ENCODE results near the gene BSN.

Gene BSN

GRCh38 chr3:49531715-49532114 is 22.6 kb upstream of the BSN start:
- Histone ChIP-seq H3K36me3 (ENCODE audit: control insufficient read depth in 2 of 2, insufficient read depth in 1 of 2, low read length in 2 of 2) (peaks cover 0 to 47% of the 10 kb centered on the region in 2 experiments; a peak in 1 of 3 replicates), H3K9me3 (ENCODE audit: control insufficient read depth, insufficient read depth, low read depth, low read length) (no peaks in the 10 kb centered on the region), H3K4me3 (ENCODE audit: low read depth, low read length) (no peak overlapping the region), H3K27ac (ENCODE audit: extremely low read depth, low read depth, low read length) (no peak overlapping the region), H3K4me1 (ENCODE audit: control insufficient read depth, insufficient read depth, low read length) (no peaks in the 10 kb centered on the region)
- CTCF ChIA-PET = interaction anchor here (0.6 kb wide), 1 partner anchor 1855 kb away, joined by 3 read pairs; no protein-coding TSS in a partner anchor
- TF ChIP-seq ZBTB7A (tag by site-specific recombination; IDR thresholded peaks at IDR 0.05; ENCODE audit: low read depth) (no peak), ZBTB1 (tag by site-specific recombination; IDR thresholded peaks at IDR 0.05) (no peak), ZNF624 (tag by site-specific recombination; IDR thresholded peaks at IDR 0.05) (no peak), ZNF26 (tag by site-specific recombination; IDR thresholded peaks at IDR 0.05) (no peak), ZNF133 (tag by site-specific recombination; IDR thresholded peaks at IDR 0.05) (no peak), GLIS1 (tag by site-specific recombination; IDR thresholded peaks at IDR 0.05) (no peak), ZIC2 (tag by site-specific recombination; IDR thresholded peaks at IDR 0.05) (no peak), ZNF266 (tag by site-specific recombination; IDR thresholded peaks at IDR 0.05; ENCODE audit: low read depth) (no peak), ZNF654 (tag by site-specific recombination; IDR thresholded peaks at IDR 0.05; ENCODE audit: low read depth) (no peak), KLF1 (tag by site-specific recombination; IDR thresholded peaks at IDR 0.05) (no peak), SCRT1 (tag by site-specific recombination; IDR thresholded peaks at IDR 0.05; ENCODE audit: borderline replicate concordance) (no peak), RBAK (tag by site-specific recombination; IDR thresholded peaks at IDR 0.05) (no peak), ATF2 (tag by site-specific recombination; IDR thresholded peaks at IDR 0.05; ENCODE audit: low read depth) (no peak), ZNF175 (tag by site-specific recombination; IDR thresholded peaks at IDR 0.05) (no peak), ZNF2 (tag by site-specific recombination; IDR thresholded peaks at IDR 0.05) (no peak), ZXDB (tag by site-specific recombination; IDR thresholded peaks at IDR 0.05) (no peak)
- TF ChIP-seq, protein P1, sequence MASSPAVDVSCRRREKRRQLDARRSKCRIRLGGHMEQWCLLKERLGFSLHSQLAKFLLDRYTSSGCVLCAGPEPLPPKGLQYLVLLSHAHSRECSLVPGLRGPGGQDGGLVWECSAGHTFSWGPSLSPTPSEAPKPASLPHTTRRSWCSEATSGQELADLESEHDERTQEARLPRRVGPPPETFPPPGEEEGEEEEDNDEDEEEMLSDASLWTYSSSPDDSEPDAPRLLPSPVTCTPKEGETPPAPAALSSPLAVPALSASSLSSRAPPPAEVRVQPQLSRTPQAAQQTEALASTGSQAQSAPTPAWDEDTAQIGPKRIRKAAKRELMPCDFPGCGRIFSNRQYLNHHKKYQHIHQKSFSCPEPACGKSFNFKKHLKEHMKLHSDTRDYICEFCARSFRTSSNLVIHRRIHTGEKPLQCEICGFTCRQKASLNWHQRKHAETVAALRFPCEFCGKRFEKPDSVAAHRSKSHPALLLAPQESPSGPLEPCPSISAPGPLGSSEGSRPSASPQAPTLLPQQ (tag by site-specific recombination; IDR thresholded peaks at IDR 0.05) = no peak
- TF ChIP-seq, protein P2, sequence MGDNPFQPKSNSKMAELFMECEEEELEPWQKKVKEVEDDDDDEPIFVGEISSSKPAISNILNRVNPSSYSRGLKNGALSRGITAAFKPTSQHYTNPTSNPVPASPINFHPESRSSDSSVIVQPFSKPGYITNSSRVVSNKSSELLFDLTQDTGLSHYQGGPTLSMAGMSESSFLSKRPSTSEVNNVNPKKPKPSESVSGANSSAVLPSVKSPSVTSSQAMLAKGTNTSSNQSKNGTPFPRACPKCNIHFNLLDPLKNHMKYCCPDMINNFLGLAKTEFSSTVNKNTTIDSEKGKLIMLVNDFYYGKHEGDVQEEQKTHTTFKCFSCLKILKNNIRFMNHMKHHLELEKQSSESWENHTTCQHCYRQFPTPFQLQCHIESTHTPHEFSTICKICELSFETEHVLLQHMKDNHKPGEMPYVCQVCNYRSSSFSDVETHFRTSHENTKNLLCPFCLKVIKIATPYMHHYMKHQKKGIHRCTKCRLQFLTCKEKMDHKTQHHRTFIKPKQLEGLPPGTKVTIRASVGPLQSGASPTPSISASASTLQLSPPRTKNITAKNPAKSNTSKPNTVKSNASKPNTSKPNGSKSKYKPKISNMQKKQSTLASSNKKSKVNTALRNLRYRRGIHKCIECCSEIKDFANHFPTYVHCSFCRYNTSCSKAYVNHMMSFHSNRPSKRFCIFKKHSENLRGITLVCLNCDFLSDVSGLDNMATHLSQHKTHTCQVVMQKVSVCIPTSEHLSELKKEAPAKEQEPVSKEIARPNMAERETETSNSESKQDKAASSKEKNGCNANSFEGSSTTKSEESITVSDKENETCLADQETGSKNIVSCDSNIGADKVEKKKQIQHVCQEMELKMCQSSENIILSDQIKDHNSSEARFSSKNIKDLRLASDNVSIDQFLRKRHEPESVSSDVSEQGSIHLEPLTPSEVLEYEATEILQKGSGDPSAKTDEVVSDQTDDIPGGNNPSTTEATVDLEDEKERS (tag by site-specific recombination; IDR thresholded peaks at IDR 0.05) = no peak
- POLR2A ChIA-PET = interaction anchor here (0.6 kb wide), 1 partner anchor 34 kb away, joined by 3 read pairs; no protein-coding TSS in a partner anchor

DNA sequence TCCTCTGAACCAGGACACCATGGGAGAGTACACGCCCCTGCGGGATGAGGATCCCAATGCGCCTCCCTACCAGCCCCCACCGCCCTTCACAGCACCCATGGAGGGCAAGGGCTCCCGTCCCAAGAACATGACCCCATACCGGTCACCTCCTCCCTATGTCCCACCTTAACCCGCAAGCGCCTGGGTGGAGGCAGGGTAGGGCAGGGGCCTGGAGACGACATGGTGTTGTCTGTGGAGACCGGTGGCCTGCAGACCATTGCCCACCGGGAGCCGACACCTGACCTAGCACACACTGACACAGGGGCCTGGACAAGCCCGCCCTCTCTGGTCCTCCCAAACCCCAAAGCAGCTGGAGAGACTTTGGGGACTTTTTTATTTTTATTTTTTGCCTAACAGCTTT is 21.2 kb upstream of the BSN start:
- Histone ChIP-seq H3K27ac (ENCODE audit: extremely low read depth, low read depth, low read length) (no peak overlapping the region), H3K4me1 (ENCODE audit: control insufficient read depth, insufficient read depth, low read length) (no peaks in the 10 kb centered on the region), H3K4me3 (ENCODE audit: low read depth, low read length) (no peak overlapping the region), H3K9me3 (ENCODE audit: control insufficient read depth, insufficient read depth, low read depth, low read length) (no peaks in the 10 kb centered on the region), H3K36me3 (ENCODE audit: control insufficient read depth in 2 of 2, insufficient read depth in 1 of 2, low read length in 2 of 2) (peaks cover 0 to 47% of the 10 kb centered on the region in 2 experiments; a peak in 1 of 3 replicates)
- POLR2A ChIA-PET = no interaction called here
- CTCF ChIA-PET = no interaction called here
- TF ChIP-seq GLI2 (tag by site-specific recombination; IDR thresholded peaks at IDR 0.05; ENCODE audit: borderline replicate concordance, low read depth) (no peak), SETDB1 (IDR thresholded peaks at IDR 0.05; ENCODE audit: insufficient read length, low read length) (no peak), TCF7L2 (IDR thresholded peaks at IDR 0.05; ENCODE audit: borderline replicate concordance, low read depth, low read length) (no peak), SCRT1 (tag by site-specific recombination; IDR thresholded peaks at IDR 0.05; ENCODE audit: borderline replicate concordance) (no peak), ZNF514 (tag by site-specific recombination; IDR thresholded peaks at IDR 0.05) (no peak), ZNF768 (tag by site-specific recombination; IDR thresholded peaks at IDR 0.05) (no peak), ZNF341 (tag by site-specific recombination; IDR thresholded peaks at IDR 0.05; ENCODE audit: low read depth) (no peak)
